CD4-positive, alpha-beta memory T cell (primary cell): Measurements from ENCODE around the gene SRC. TPM values are rescaled to one million over a fixed set of nuclear protein-coding genes. Genes with fewer than 3 reads are reported as not detected.

Experiments used
- CTCF ChIA-PET: fragments of 350-600 bp; sonication (Branson Sonifier 250); formaldehyde crosslinking; loops from one replicate; lab custom pipeline; 2021; ENCODE audit warnings: inconsistent platforms; ENCODE audit not compliant: partially characterized antibody; lab: Charles Lee
- POLR2A ChIA-PET: fragments of 350-600 bp; sonication (Branson Sonifier 250); formaldehyde crosslinking; loops from one replicate; lab custom pipeline; 2021; ENCODE audit not compliant: partially characterized antibody; lab: Charles Lee
- DNase-seq, 5 donors: peaks; one replicate each; pipeline versions ENCODE4 v3.0.0 to v3.0.0-alpha.2; 2020 to 2022; ENCODE audit warnings: mixed read lengths in 1 of 5
- H3K27ac ChIP-seq: one replicate; pipeline ENCODE4 v1.7.0; 2013; ENCODE audit warnings: low read depth, low read length
- H3K27me3 ChIP-seq: 2 replicates; pipeline ENCODE4 v1.7.0; 2013; ENCODE audit warnings: mild to moderate bottlenecking, low read length, moderate library complexity; ENCODE audit not compliant: insufficient read depth
- H3K36me3 ChIP-seq: 2 replicates; pipeline ENCODE4 v1.7.0; 2013; ENCODE audit warnings: mild to moderate bottlenecking, low read length, moderate library complexity; ENCODE audit not compliant: insufficient read depth
- H3K4me1 ChIP-seq: 2 replicates; pipeline ENCODE4 v1.7.0; 2013; ENCODE audit warnings: mild to moderate bottlenecking, low read length, moderate library complexity; ENCODE audit not compliant: insufficient read depth
- H3K4me3 ChIP-seq, 2 donors: one replicate each; pipeline ENCODE4 v1.7.0; 2013; ENCODE audit warnings: low read length in 2 of 2, mild to moderate bottlenecking in 1 of 2
- H3K9me3 ChIP-seq, 2 donors: one replicate each; pipeline ENCODE4 v1.7.0; 2013; ENCODE audit warnings: low read length in 2 of 2, control low read depth in 1 of 2; ENCODE audit not compliant: control insufficient read depth in 1 of 2
- H3K27ac Mint-ChIP-seq, 7 donors: one replicate each; pipeline ENCODE4 v1.8.0; 2020 to 2021; ENCODE audit warnings: mixed read lengths in 7 of 7, mild to moderate bottlenecking in 6 of 7, inconsistent platforms in 3 of 7, moderate library complexity in 3 of 7
- H3K27me3 Mint-ChIP-seq, 2 donors: one replicate each; pipeline ENCODE4 v1.8.0; 2020 to 2021; ENCODE audit warnings: mixed read lengths in 2 of 2
- H3K36me3 Mint-ChIP-seq, 2 donors: one replicate each; pipeline ENCODE4 v1.8.0; 2020 to 2021; ENCODE audit warnings: mixed read lengths in 2 of 2, inconsistent platforms in 1 of 2, mild to moderate bottlenecking in 1 of 2
- H3K4me1 Mint-ChIP-seq, 4 donors: one replicate each; pipeline ENCODE4 v1.8.0; 2020 to 2021; ENCODE audit warnings: mixed read lengths in 4 of 4, mild to moderate bottlenecking in 1 of 4
- H3K4me3 Mint-ChIP-seq, 8 donors: one replicate each; pipeline ENCODE4 v1.8.0; 2020 to 2021; ENCODE audit warnings: mixed read lengths in 8 of 8, mild to moderate bottlenecking in 7 of 8, moderate library complexity in 6 of 8, inconsistent platforms in 3 of 8
- H3K9me3 Mint-ChIP-seq, 8 donors: one replicate each; pipeline ENCODE4 v1.8.0; 2020 to 2021; ENCODE audit warnings: mixed read lengths in 8 of 8, mild to moderate bottlenecking in 5 of 8, inconsistent platforms in 3 of 8, moderate library complexity in 1 of 8
- intact Hi-C: fragments of 100-400 bp; cut with micrococcal nuclease; formaldehyde crosslinking; loops from one replicate; pipeline ENCODE4 v1.15.1; 2023
- polyA plus RNA-seq, 2 donors: library from polyadenylated mRNA; unstranded; fragments of 300-500 nt; fragmentation: Illumina TruSeq; gene quantifications; one replicate each; pipeline ENCODE4 v1.2.3, GENCODE V29; 2021
- total RNA-seq, 2 experiments: library from RNA; stranded (reverse); gene quantifications; one replicate each; pipeline ENCODE4 v1.2.3, GENCODE V29; 2021

The SRC gene
- total and polyA plus RNA-seq, 4 experiments from 2014 or later = 0.32 to 4.5 (median 2.3) TPM

- H3K4me1 Mint-ChIP-seq = peaks cover 5 to 25% (median 9%) of the 10 kb centered on the region in 4 donors
- H3K27ac ChIP-seq = no peak overlapping the region
- no peaks in the 10 kb centered on the region for H3K27me3 ChIP-seq
- H3K4me3 Mint-ChIP-seq = no peak overlapping the region
- no peaks in the 10 kb centered on the region for H3K9me3 Mint-ChIP-seq
- DNase-seq = no peak
- H3K4me3 ChIP-seq = no peak overlapping the region
- H3K36me3 ChIP-seq = peaks cover under 1% of the 10 kb centered on the region
- intact Hi-C loops = no loop called here
- H3K4me1 ChIP-seq = peaks cover 8% of the 10 kb centered on the region
- no peaks in the 10 kb centered on the region for H3K9me3 ChIP-seq
- no peaks in the 10 kb centered on the region for H3K27me3 Mint-ChIP-seq
- peak overlapping the region in 6 of 7 donors; percentile 76 to 88 (median 81) for H3K27ac Mint-ChIP-seq
- ChIA-PET POLR2A (no interaction called here), CTCF (no interaction called here)
- H3K36me3 Mint-ChIP-seq = peaks cover 23 to 38% of the 10 kb centered on the region in 2 donors
These were observed 30.4 kb upstream of the SRC start for GRCh38 chr20:37315452-37316110.

- no peaks in the 10 kb centered on the region for H3K36me3 ChIP-seq
These were observed 29.7 kb upstream of the SRC start for GRCh38 chr20:37316116-37316774.

GRCh38 chr20:37316775-37317170 lies 29.2 kb upstream of the SRC start:
- peaks cover 23 to 34% of the 10 kb centered on the region in 2 donors for H3K36me3 Mint-ChIP-seq
- intact Hi-C loops = no loop called here

More at GRCh38 chr20:37316116-37316774, 29.7 kb upstream of the SRC start:
- Mint-ChIP-seq H3K4me1 (peaks cover 5 to 25% (median 9%) of the 10 kb centered on the region in 4 donors), H3K36me3 (peaks cover 23 to 34% of the 10 kb centered on the region in 2 donors), H3K27ac (peak overlapping the region; percentile 55 to 88 (median 79)), H3K4me3 (no peak overlapping the region), H3K9me3 (no peaks in the 10 kb centered on the region), H3K27me3 (no peaks in the 10 kb centered on the region)
- DNase-seq = no peak
- Histone ChIP-seq H3K9me3 (no peaks in the 10 kb centered on the region), H3K4me3 (no peak overlapping the region), H3K27me3 (no peaks in the 10 kb centered on the region), H3K27ac (no peak overlapping the region), H3K4me1 (peaks cover 8% of the 10 kb centered on the region)
- intact Hi-C loops = no loop called here
- CTCF ChIA-PET = no interaction called here
- POLR2A ChIA-PET = no interaction called here

GRCh38 chr20:37317316-37317715 lies 28.6 kb upstream of the SRC start:
- H3K27ac Mint-ChIP-seq = peak overlapping the region in 5 of 7 donors; percentile 57 to 83 (median 75)
- CTCF ChIA-PET = no interaction called here
- H3K27ac ChIP-seq = no peak overlapping the region

More at GRCh38 chr20:37316775-37317170, 29.2 kb upstream of the SRC start:
- no peak for DNase-seq
- ChIA-PET CTCF (no interaction called here), POLR2A (no interaction called here)
- no peaks in the 10 kb centered on the region for H3K36me3 ChIP-seq
- Mint-ChIP-seq H3K27ac (peak overlapping the region in 6 of 7 donors; percentile 69 to 88 (median 81)), H3K9me3 (no peaks in the 10 kb centered on the region), H3K27me3 (no peaks in the 10 kb centered on the region), H3K4me1 (peaks cover 5 to 25% (median 8%) of the 10 kb centered on the region in 4 donors), H3K4me3 (no peak overlapping the region)
- H3K4me3 ChIP-seq = no peak overlapping the region
- H3K27ac ChIP-seq = no peak overlapping the region
- peaks cover 8% of the 10 kb centered on the region for H3K4me1 ChIP-seq
- no peaks in the 10 kb centered on the region for H3K9me3 ChIP-seq
- H3K27me3 ChIP-seq = no peaks in the 10 kb centered on the region

GRCh38 chr20:37317994-37318640 lies 27.8 kb upstream of the SRC start:
- peaks cover 28 to 31% of the 10 kb centered on the region in 2 donors for H3K36me3 Mint-ChIP-seq
- peaks cover 0 to 4% (median 0%) of the 10 kb centered on the region in 8 donors for H3K9me3 Mint-ChIP-seq
- DNase-seq = no peak
- Histone ChIP-seq H3K4me3 (no peak overlapping the region), H3K9me3 (no peaks in the 10 kb centered on the region), H3K27me3 (no peaks in the 10 kb centered on the region), H3K4me1 (peaks cover 8% of the 10 kb centered on the region), H3K36me3 (no peaks in the 10 kb centered on the region), H3K27ac (no peak overlapping the region)
- POLR2A ChIA-PET = no interaction called here
- peaks cover 3 to 25% (median 8%) of the 10 kb centered on the region in 4 donors for H3K4me1 Mint-ChIP-seq
- CTCF ChIA-PET = no interaction called here
- no peaks in the 10 kb centered on the region for H3K27me3 Mint-ChIP-seq
- intact Hi-C loops = no loop called here
- no peak overlapping the region for H3K4me3 Mint-ChIP-seq
- peak overlapping the region in 3 of 7 donors; percentile 60 to 71 (median 62) for H3K27ac Mint-ChIP-seq

More at GRCh38 chr20:37317316-37317715, 28.6 kb upstream of the SRC start:
- no peaks in the 10 kb centered on the region for H3K27me3 ChIP-seq
- intact Hi-C loops = no loop called here
- H3K36me3 ChIP-seq = no peaks in the 10 kb centered on the region
- Mint-ChIP-seq H3K4me1 (peaks cover 3 to 25% (median 8%) of the 10 kb centered on the region in 4 donors), H3K9me3 (no peaks in the 10 kb centered on the region), H3K36me3 (peaks cover 23 to 34% of the 10 kb centered on the region in 2 donors), H3K4me3 (no peak overlapping the region), H3K27me3 (no peaks in the 10 kb centered on the region)
- no peak for DNase-seq
- H3K4me3 ChIP-seq = no peak overlapping the region
- H3K4me1 ChIP-seq = peaks cover 8% of the 10 kb centered on the region
- POLR2A ChIA-PET = no interaction called here
- H3K9me3 ChIP-seq = no peaks in the 10 kb centered on the region

GRCh38 chr20:37319151-37319671 lies 26.7 kb upstream of the SRC start:
- peak overlapping the region in 4 of 7 donors; percentile 5 to 53 (median 49) for H3K27ac Mint-ChIP-seq
- H3K4me1 ChIP-seq = peaks cover 8% of the 10 kb centered on the region
- ChIA-PET POLR2A (no interaction called here), CTCF (no interaction called here)
- no peak overlapping the region for H3K4me3 Mint-ChIP-seq
- intact Hi-C loops = no loop called here
- H3K9me3 ChIP-seq = no peaks in the 10 kb centered on the region
- H3K4me3 ChIP-seq = no peak overlapping the region
- no peaks in the 10 kb centered on the region for H3K27me3 Mint-ChIP-seq
- no peak for DNase-seq
- peaks cover 0 to 4% (median 0%) of the 10 kb centered on the region in 8 donors for H3K9me3 Mint-ChIP-seq
- peaks cover 2 to 19% (median 5%) of the 10 kb centered on the region in 4 donors for H3K4me1 Mint-ChIP-seq
- H3K36me3 Mint-ChIP-seq = peaks cover 26 to 28% of the 10 kb centered on the region in 2 donors
- H3K36me3 ChIP-seq = no peaks in the 10 kb centered on the region
- no peak overlapping the region for H3K27ac ChIP-seq
- no peaks in the 10 kb centered on the region for H3K27me3 ChIP-seq

GRCh38 chr20:37323985-37324384 lies 22.0 kb upstream of the SRC start:
- no peak for DNase-seq
- ChIA-PET POLR2A (interaction anchor here (0.6 kb wide), 1 partner anchor 52 kb away, joined by 3 read pairs; no protein-coding TSS in a partner anchor), CTCF (no interaction called here)
- H3K27ac Mint-ChIP-seq = no peak overlapping the region
- Histone ChIP-seq H3K9me3 (no peaks in the 10 kb centered on the region), H3K4me3 (no peak overlapping the region), H3K27ac (no peak overlapping the region), H3K4me1 (no peaks in the 10 kb centered on the region), H3K36me3 (no peaks in the 10 kb centered on the region), H3K27me3 (no peaks in the 10 kb centered on the region)
- peaks cover 3 to 11% of the 10 kb centered on the region in 2 donors for H3K36me3 Mint-ChIP-seq
- no peak overlapping the region for H3K4me3 Mint-ChIP-seq
- no peaks in the 10 kb centered on the region for H3K27me3 Mint-ChIP-seq
- H3K9me3 Mint-ChIP-seq = peaks cover 0 to 4% (median 0%) of the 10 kb centered on the region in 8 donors
- intact Hi-C loops = no loop called here
- no peaks in the 10 kb centered on the region for H3K4me1 Mint-ChIP-seq
